HL-60 (cell line): Measurements from ENCODE around the gene FGFR4.

Experiments used
- DNase-seq, 2 experiments: peaks; one replicate each; pipeline ENCODE4 v3.0.0-alpha.2; 2010 to 2020; ENCODE audit warnings: low read depth in 1 of 2, low spot score in 1 of 2
- H3K27ac ChIP-seq: fragments of 250-450 bp; sonication (Bioruptor Pico); replicated peaks from 2 replicates; pipeline ENCODE4 v1.5.1; 2020; ENCODE audit warnings: mild to moderate bottlenecking, moderate library complexity
- H3K27me3 ChIP-seq: fragments of 250-450 bp; sonication (Bioruptor Pico); 2 replicates; pipeline ENCODE4 v1.5.1; 2021; ENCODE audit warnings: mild to moderate bottlenecking, moderate library complexity; ENCODE audit not compliant: insufficient read depth, poor library complexity, severe bottlenecking
- H3K4me3 ChIP-seq: replicated peaks from 2 replicates; pipeline ENCODE4 v1.5.1; 2011; ENCODE audit warnings: mild to moderate bottlenecking, control low read depth, low read length; ENCODE audit not compliant: insufficient read depth
- GABPA ChIP-seq: IDR thresholded peaks from 2 replicates; pipeline ENCODE4 v1.6.1; 2012; ENCODE audit warnings: low read depth
- POLR2AphosphoS5 ChIP-seq: IDR thresholded peaks from 2 replicates; pipeline ENCODE4 v1.6.1; 2012; ENCODE audit warnings: low read depth
- REST ChIP-seq: IDR thresholded peaks from 2 replicates; pipeline ENCODE4 v1.6.1; 2012; ENCODE audit warnings: low read depth; ENCODE audit not compliant: insufficient replicate concordance
- SPI1 ChIP-seq: IDR thresholded peaks from 2 replicates; pipeline ENCODE4 v1.6.1; 2012; ENCODE audit warnings: low read depth, mild to moderate bottlenecking, borderline replicate concordance
- TF ChIP-seq, protein P1 (sequence below): IDR thresholded peaks from one replicate; pipeline ENCODE4 v1.5.1; 2011; ENCODE audit warnings: low read length, control low read depth, inconsistent platforms; ENCODE audit not compliant: insufficient read depth

FGFR4 gene

DNA sequence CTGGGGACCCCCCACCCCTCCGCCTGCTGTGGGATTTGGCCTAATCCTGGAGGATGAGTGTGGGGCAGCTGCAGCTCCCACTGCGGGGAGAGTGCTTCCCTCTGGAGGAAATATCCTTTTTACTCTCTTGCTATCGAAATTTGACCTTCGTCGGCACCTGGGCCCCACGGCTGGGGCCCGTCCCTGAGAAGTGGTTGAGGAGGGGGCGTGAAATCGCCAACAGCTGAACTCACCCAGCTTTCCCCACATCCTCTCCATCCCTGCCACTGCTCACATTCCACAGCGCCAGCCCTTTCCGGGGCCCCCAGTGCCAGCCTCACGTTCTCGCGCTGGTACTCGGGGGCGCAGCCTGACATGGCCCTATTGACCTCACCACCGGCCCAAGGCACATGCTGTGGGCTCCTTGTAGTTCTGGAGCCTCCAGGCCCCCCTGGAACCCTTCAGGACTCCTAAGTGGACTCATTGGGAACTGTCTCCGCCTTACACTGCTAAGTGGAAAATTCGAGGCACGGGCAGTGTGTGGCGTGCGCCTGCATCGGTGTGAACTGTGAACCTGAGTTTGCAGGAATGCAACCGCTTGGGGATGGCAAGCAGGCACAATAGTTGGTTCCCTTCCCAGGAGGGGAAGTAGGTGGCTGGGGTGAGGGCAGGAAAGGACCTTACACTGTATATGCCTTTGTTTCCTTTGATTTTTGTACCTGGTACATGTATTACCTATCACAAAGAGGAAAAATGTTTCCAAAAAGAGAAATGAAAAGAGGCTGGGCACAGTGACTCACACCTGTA, 19.2 kb downstream of the FGFR4 start:
- Histone ChIP-seq H3K27me3 (no peaks in the 10 kb centered on the region), H3K4me3 (no peak overlapping the region), H3K27ac (no peak overlapping the region)
- peak in 1 of 2 experiments; percentile 16 for DNase-seq
- TF ChIP-seq REST: no peak
- no peak for TF ChIP-seq GABPA
- TF ChIP-seq, protein P1, sequence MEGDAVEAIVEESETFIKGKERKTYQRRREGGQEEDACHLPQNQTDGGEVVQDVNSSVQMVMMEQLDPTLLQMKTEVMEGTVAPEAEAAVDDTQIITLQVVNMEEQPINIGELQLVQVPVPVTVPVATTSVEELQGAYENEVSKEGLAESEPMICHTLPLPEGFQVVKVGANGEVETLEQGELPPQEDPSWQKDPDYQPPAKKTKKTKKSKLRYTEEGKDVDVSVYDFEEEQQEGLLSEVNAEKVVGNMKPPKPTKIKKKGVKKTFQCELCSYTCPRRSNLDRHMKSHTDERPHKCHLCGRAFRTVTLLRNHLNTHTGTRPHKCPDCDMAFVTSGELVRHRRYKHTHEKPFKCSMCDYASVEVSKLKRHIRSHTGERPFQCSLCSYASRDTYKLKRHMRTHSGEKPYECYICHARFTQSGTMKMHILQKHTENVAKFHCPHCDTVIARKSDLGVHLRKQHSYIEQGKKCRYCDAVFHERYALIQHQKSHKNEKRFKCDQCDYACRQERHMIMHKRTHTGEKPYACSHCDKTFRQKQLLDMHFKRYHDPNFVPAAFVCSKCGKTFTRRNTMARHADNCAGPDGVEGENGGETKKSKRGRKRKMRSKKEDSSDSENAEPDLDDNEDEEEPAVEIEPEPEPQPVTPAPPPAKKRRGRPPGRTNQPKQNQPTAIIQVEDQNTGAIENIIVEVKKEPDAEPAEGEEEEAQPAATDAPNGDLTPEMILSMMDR: no peak
- TF ChIP-seq POLR2AphosphoS5: no peak
- TF ChIP-seq SPI1: no peak

DNA sequence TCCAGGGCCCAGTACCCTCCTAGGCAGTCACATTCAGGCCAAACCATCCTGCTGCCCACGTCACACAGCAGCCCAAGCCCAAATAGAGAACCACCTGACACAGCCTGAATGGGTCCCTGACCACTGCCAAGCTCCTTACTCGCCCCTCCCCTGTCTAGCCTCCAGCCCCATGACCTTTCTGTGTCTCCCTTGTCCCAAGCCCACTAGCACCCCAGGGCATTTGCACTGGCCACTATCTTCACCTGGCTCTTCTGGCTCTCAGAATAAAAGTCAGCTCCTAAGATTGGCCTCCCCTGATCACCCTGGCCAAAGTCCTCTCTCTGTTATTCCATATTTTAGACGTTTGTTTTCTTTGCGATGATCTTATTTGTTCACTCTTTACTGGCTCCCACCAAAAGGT, 20.4 kb downstream of the FGFR4 start:
- H3K27ac ChIP-seq: no peak overlapping the region
- TF ChIP-seq, protein P1: no peak
- TF ChIP-seq SPI1 (no peak), POLR2AphosphoS5 (no peak), REST (no peak), GABPA (no peak)
- H3K27me3 ChIP-seq: no peaks in the 10 kb centered on the region
- H3K4me3 ChIP-seq: no peak overlapping the region
- no peak for DNase-seq

- TF ChIP-seq, protein P1: no peak
- TF ChIP-seq REST (no peak), POLR2AphosphoS5 (no peak), SPI1 (no peak), GABPA (no peak)
- no peaks in the 10 kb centered on the region for H3K27me3 ChIP-seq
- no peak overlapping the region for H3K4me3 ChIP-seq
- H3K27ac ChIP-seq: no peak overlapping the region
- no peak for DNase-seq
These were observed 23.1 kb downstream of the FGFR4 start for GRCh38 chr5:177109810-177110209.
